MCF 10A (cell line): ENCODE measurements around the gene SDK2. TPM values are rescaled to one million over a fixed set of nuclear protein-coding genes. Genes with fewer than 3 reads are reported as not detected.

ENCODE experiments used
- BruUV-seq: library from RNA; stranded (reverse); fragments of 400-500 nt; replicated peaks from 2 replicates; lab custom pipeline; 2021; lab: Mats Ljungman, UMichigan
- CTCF ChIA-PET: fragments of 300-600 bp; sonication (Branson Sonifier 250); formaldehyde crosslinking; extraction: SDS; loops from one replicate; lab custom pipeline; 2021; ENCODE audit warnings: antibody characterized with exemption, inconsistent platforms; lab: Yijun Ruan, JAX
- POLR2A ChIA-PET: fragments of 300-600, 350-650 bp; sonication (Branson Sonifier 250); formaldehyde crosslinking; extraction: SDS; loops from one replicate; lab custom pipeline; 2020; ENCODE audit warnings: antibody characterized with exemption, inconsistent platforms; lab: Yijun Ruan, JAX
- DNase-seq: peaks from one replicate; pipeline ENCODE4 v3.0.0-alpha.2; 2018; ENCODE audit not compliant: unreplicated experiment
- H3K27ac Mint-ChIP-seq: one replicate; pipeline ENCODE4 v1.8.0; 2022; ENCODE audit warnings: mild to moderate bottlenecking, low read depth, mixed read lengths; ENCODE audit not compliant: unreplicated experiment
- H3K27me3 Mint-ChIP-seq: one replicate; pipeline ENCODE4 v1.8.0; 2022; ENCODE audit warnings: mixed read lengths; ENCODE audit not compliant: insufficient read depth, unreplicated experiment
- H3K36me3 Mint-ChIP-seq: one replicate; pipeline ENCODE4 v1.8.0; 2022; ENCODE audit warnings: mild to moderate bottlenecking, moderate library complexity, mixed read lengths; ENCODE audit not compliant: insufficient read depth, unreplicated experiment
- H3K4me1 Mint-ChIP-seq: one replicate; pipeline ENCODE4 v1.8.0; 2022; ENCODE audit warnings: mixed read lengths; ENCODE audit not compliant: insufficient read depth, unreplicated experiment
- H3K4me3 Mint-ChIP-seq: one replicate; pipeline ENCODE4 v1.8.0; 2022; ENCODE audit warnings: mild to moderate bottlenecking, moderate library complexity, mixed read lengths; ENCODE audit not compliant: unreplicated experiment
- H3K9me3 Mint-ChIP-seq: one replicate; pipeline ENCODE4 v1.8.0; 2022; ENCODE audit warnings: mixed read lengths; ENCODE audit not compliant: unreplicated experiment
- intact Hi-C: fragments of 100-400 bp; cut with micrococcal nuclease; formaldehyde crosslinking; loops from 2 replicates; pipeline ENCODE4 v1.14.1; 2022
- total RNA-seq: library from RNA; stranded (reverse); gene quantifications from 2 replicates; pipeline ENCODE4 v1.2.3, GENCODE V29; 2022
- TF ChIP-seq, protein P1 (sequence below): fragments of 200-600 bp; IDR thresholded peaks from one replicate; pipeline ENCODE4 v1.8.0; 2022; ENCODE audit warnings: antibody characterized with exemption, mild to moderate bottlenecking; ENCODE audit not compliant: unreplicated experiment

The SDK2 gene
- total RNA-seq, 1 experiment from 2014 or later: not detected

GRCh38 chr17:73513426-73513825 is 130.8 kb downstream of the SDK2 start:
- Mint-ChIP-seq H3K27me3 (peaks cover 67% of the 10 kb centered on the region), H3K4me3 (no peak overlapping the region), H3K4me1 (no peaks in the 10 kb centered on the region), H3K36me3 (no peaks in the 10 kb centered on the region), H3K9me3 (no peaks in the 10 kb centered on the region), H3K27ac (no peak overlapping the region)
- CTCF ChIA-PET: interaction anchor here (0.5 to 0.7 kb wide), 2 partner anchors 485 to 1008 kb away, joined by 3 read pairs; no protein-coding TSS in a partner anchor
- TF ChIP-seq, protein P1, sequence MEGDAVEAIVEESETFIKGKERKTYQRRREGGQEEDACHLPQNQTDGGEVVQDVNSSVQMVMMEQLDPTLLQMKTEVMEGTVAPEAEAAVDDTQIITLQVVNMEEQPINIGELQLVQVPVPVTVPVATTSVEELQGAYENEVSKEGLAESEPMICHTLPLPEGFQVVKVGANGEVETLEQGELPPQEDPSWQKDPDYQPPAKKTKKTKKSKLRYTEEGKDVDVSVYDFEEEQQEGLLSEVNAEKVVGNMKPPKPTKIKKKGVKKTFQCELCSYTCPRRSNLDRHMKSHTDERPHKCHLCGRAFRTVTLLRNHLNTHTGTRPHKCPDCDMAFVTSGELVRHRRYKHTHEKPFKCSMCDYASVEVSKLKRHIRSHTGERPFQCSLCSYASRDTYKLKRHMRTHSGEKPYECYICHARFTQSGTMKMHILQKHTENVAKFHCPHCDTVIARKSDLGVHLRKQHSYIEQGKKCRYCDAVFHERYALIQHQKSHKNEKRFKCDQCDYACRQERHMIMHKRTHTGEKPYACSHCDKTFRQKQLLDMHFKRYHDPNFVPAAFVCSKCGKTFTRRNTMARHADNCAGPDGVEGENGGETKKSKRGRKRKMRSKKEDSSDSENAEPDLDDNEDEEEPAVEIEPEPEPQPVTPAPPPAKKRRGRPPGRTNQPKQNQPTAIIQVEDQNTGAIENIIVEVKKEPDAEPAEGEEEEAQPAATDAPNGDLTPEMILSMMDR: no peak
- BruUV-seq: no TSS peak
- no peak for DNase-seq
- intact Hi-C loops: no loop called here
- POLR2A ChIA-PET: interaction anchor here (0.6 kb wide), 1 partner anchor 53 kb away, joined by 3 read pairs; no protein-coding TSS in a partner anchor

- intact Hi-C loops: no loop called here
- no peak for DNase-seq
- CTCF ChIA-PET: interaction anchor here (0.6 kb wide), 2 partner anchors 210 to 681 kb away, joined by 3 to 5 read pairs; no protein-coding TSS in a partner anchor
- no peaks in the 10 kb centered on the region for H3K9me3 Mint-ChIP-seq
- no peak overlapping the region for H3K4me3 Mint-ChIP-seq
- TF ChIP-seq, protein P1: no peak
- no peak overlapping the region for H3K27ac Mint-ChIP-seq
- POLR2A ChIA-PET: no interaction called here
- H3K27me3 Mint-ChIP-seq: peaks cover 62% of the 10 kb centered on the region
- H3K36me3 Mint-ChIP-seq: no peaks in the 10 kb centered on the region
- no TSS peak for BruUV-seq
- H3K4me1 Mint-ChIP-seq: no peaks in the 10 kb centered on the region
These were observed 132.5 kb downstream of the SDK2 start for GRCh38 chr17:73511719-73512115.

DNA sequence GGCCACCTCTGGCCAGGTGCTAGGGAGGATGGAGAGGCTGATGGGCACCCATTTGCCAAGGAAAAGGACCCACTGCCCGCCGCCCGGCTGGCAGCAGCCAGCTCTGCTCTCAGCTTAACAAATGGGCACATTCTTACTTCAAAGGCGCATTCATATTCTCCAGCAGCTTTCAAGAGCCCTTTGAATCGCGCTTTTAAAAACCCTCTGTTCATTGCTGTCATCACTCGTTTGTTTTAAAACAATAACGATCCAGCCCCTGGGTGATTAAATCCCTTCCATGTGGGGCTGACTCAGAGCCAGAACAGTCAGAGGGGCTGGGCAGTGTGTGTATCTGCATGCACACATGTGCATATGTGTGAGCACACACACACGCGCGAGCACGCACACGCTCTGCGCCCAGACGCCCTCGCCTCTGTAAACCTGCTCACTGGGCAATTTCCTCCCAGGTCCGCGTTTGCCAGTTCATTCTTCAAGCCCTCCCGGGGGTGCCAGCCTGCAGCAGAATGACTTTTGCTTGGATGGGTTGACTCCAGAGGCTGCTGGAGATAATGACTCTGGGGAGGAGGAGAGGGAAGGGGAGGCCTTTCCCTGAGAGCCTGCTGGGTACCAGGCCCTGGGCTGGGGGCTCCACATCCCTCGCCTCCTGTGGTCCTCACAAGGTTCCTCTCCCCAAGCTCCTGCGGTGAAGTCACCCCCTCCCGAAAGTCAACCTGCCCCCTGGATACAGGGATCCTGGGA is 133.1 kb downstream of the SDK2 start:
- TF ChIP-seq, protein P1: no peak
- H3K27me3 Mint-ChIP-seq: peaks cover 62% of the 10 kb centered on the region
- H3K4me1 Mint-ChIP-seq: no peaks in the 10 kb centered on the region
- intact Hi-C loops: no loop called here
- BruUV-seq: no TSS peak
- ChIA-PET CTCF (interaction anchor here (0.6 kb wide), 1 partner anchor 210 kb away, joined by 5 read pairs; no protein-coding TSS in a partner anchor), POLR2A (no interaction called here)
- no peak overlapping the region for H3K4me3 Mint-ChIP-seq
- no peaks in the 10 kb centered on the region for H3K9me3 Mint-ChIP-seq
- no peak overlapping the region for H3K27ac Mint-ChIP-seq
- H3K36me3 Mint-ChIP-seq: no peaks in the 10 kb centered on the region
- DNase-seq: no peak

- Mint-ChIP-seq H3K4me1 (no peaks in the 10 kb centered on the region), H3K27me3 (peaks cover 69% of the 10 kb centered on the region), H3K27ac (no peak overlapping the region), H3K4me3 (no peak overlapping the region), H3K36me3 (no peaks in the 10 kb centered on the region), H3K9me3 (peaks cover 3% of the 10 kb centered on the region)
- ChIA-PET CTCF (no interaction called here), POLR2A (interaction anchor here (0.7 kb wide), 1 partner anchor 36 kb away, joined by 3 read pairs; no protein-coding TSS in a partner anchor)
- TF ChIP-seq, protein P1: no peak
- BruUV-seq: no TSS peak
- DNase-seq: no peak
- intact Hi-C loops: no loop called here
These were observed 135.2 kb downstream of the SDK2 start for GRCh38 chr17:73508931-73509605.
